Measurements from ENCODE around the gene ZBTB3. TPM values are rescaled to one million over a fixed set of nuclear protein-coding genes. Genes with fewer than 3 reads are reported as not detected.

Gene ZBTB3
- total and polyA plus RNA-seq, 9 of the 15 experiments (the other 6 are each of a cell fraction or from before 2014, with no cell fraction given) = 1.9 to 10.0 (median 4.9) TPM

DNA sequence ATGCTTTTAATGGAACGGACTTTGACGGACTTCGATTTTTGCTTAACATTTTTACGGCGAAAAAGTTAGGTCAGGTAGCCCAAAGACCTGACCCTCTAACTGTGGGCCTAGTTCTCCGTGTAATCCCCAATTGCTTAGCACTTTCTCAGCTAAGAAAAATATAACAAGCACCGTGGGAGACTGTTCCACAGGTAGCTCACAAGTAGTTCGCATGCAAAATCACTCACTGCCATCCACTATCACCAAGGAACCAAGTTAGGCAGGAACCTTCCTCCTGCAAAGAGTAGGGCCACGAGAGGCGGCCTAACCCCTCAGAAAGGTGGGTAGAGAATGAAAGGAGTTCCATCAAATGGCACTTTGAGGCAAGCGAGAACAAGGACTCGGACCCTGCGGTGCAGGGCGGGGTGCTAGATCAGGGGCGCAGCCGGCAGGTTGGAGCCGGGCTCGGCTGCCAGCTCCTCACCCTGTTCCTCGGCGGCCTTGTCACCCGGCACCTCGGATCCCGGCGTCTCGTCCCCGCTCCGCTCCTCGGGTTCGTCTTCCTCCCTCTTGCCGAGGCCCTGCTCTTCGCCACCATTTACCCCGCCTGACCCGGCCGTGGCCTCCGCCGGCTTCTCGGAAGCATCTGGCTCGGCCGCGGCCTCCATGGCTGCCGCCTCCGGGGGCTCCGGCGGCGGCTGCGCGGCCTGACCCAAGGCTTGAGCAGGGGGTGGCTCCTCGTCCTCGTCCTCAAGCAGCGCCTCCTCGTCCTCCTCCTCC is 27.6 kb downstream of the ZBTB3 start (continued):
- no peak for TF ChIP-seq ILF3 (IDR thresholded peaks at IDR 0.05; ENCODE audit: borderline replicate concordance)
- TF ChIP-seq SMAD1 (IDR thresholded peaks at IDR 0.05; ENCODE audit: low read depth, low read length, partially characterized antibody) = no peak
- TF ChIP-seq, protein P1, sequence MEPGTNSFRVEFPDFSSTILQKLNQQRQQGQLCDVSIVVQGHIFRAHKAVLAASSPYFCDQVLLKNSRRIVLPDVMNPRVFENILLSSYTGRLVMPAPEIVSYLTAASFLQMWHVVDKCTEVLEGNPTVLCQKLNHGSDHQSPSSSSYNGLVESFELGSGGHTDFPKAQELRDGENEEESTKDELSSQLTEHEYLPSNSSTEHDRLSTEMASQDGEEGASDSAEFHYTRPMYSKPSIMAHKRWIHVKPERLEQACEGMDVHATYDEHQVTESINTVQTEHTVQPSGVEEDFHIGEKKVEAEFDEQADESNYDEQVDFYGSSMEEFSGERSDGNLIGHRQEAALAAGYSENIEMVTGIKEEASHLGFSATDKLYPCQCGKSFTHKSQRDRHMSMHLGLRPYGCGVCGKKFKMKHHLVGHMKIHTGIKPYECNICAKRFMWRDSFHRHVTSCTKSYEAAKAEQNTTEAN (CRISPR knock-in tag; IDR thresholded peaks at IDR 0.05) = no peak
- TF ChIP-seq, protein P2, sequence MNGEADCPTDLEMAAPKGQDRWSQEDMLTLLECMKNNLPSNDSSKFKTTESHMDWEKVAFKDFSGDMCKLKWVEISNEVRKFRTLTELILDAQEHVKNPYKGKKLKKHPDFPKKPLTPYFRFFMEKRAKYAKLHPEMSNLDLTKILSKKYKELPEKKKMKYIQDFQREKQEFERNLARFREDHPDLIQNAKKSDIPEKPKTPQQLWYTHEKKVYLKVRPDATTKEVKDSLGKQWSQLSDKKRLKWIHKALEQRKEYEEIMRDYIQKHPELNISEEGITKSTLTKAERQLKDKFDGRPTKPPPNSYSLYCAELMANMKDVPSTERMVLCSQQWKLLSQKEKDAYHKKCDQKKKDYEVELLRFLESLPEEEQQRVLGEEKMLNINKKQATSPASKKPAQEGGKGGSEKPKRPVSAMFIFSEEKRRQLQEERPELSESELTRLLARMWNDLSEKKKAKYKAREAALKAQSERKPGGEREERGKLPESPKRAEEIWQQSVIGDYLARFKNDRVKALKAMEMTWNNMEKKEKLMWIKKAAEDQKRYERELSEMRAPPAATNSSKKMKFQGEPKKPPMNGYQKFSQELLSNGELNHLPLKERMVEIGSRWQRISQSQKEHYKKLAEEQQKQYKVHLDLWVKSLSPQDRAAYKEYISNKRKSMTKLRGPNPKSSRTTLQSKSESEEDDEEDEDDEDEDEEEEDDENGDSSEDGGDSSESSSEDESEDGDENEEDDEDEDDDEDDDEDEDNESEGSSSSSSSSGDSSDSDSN (IDR thresholded peaks at IDR 0.05; ENCODE audit: borderline replicate concordance in 1 of 2, low read depth in 2 of 2, low read length in 2 of 2) = peak in 1 of 2 experiments; percentile 21; a peak in 1 of 4 replicates
- TF ChIP-seq POLR2AphosphoS2 (IDR thresholded peaks at IDR 0.05; ENCODE audit: low read length) = no peak
- TF ChIP-seq DIDO1 (tag; IDR thresholded peaks at IDR 0.05; ENCODE audit: low read depth) = no peak
- TF ChIP-seq ZNF124 (CRISPR knock-in tag; IDR thresholded peaks at IDR 0.05) = no peak
- TF ChIP-seq, protein P3, sequence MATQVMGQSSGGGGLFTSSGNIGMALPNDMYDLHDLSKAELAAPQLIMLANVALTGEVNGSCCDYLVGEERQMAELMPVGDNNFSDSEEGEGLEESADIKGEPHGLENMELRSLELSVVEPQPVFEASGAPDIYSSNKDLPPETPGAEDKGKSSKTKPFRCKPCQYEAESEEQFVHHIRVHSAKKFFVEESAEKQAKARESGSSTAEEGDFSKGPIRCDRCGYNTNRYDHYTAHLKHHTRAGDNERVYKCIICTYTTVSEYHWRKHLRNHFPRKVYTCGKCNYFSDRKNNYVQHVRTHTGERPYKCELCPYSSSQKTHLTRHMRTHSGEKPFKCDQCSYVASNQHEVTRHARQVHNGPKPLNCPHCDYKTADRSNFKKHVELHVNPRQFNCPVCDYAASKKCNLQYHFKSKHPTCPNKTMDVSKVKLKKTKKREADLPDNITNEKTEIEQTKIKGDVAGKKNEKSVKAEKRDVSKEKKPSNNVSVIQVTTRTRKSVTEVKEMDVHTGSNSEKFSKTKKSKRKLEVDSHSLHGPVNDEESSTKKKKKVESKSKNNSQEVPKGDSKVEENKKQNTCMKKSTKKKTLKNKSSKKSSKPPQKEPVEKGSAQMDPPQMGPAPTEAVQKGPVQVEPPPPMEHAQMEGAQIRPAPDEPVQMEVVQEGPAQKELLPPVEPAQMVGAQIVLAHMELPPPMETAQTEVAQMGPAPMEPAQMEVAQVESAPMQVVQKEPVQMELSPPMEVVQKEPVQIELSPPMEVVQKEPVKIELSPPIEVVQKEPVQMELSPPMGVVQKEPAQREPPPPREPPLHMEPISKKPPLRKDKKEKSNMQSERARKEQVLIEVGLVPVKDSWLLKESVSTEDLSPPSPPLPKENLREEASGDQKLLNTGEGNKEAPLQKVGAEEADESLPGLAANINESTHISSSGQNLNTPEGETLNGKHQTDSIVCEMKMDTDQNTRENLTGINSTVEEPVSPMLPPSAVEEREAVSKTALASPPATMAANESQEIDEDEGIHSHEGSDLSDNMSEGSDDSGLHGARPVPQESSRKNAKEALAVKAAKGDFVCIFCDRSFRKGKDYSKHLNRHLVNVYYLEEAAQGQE (IDR thresholded peaks at IDR 0.05; ENCODE audit: borderline replicate concordance) = no peak
- TF ChIP-seq, protein P3 (CRISPR knock-in tag; IDR thresholded peaks at IDR 0.05; ENCODE audit: low read depth) = no peak
- TF ChIP-seq SAP30 (IDR thresholded peaks at IDR 0.05; ENCODE audit: borderline replicate concordance, insufficient read depth, low read depth, low read length, poor library complexity, severe bottlenecking) = peak; percentile 79
- no peak for TF ChIP-seq MEF2A (IDR thresholded peaks at IDR 0.05; ENCODE audit: control insufficient read depth, low read depth, low read length)
- TF ChIP-seq EGR1 (conservative IDR thresholded peaks at IDR 0.05) = no peak
- peak; percentile 10; the same call in 1 of the 2 replicates for TF ChIP-seq PHB2 (IDR thresholded peaks at IDR 0.05; ENCODE audit: low read depth)
- no peak for TF ChIP-seq SMARCB1 (IDR thresholded peaks at IDR 0.05; ENCODE audit: insufficient read length, low read depth)
- TF ChIP-seq TRIM24 (IDR thresholded peaks at IDR 0.05) = no peak
- TF ChIP-seq ZNF143 (CRISPR knock-in tag; IDR thresholded peaks at IDR 0.05) = peak; percentile 53; the same call in 1 of the 2 replicates
- TF ChIP-seq BMI1 (IDR thresholded peaks at IDR 0.05; ENCODE audit: low read length) = no peak

All from K562 (cell line).